GM12878 (cell line): ENCODE results near the gene MEF2C. TPM values are rescaled to one million over a fixed set of nuclear protein-coding genes. Genes with fewer than 3 reads are reported as not detected.
"Not testable (repeated sequence)": the region's sequence is repeated elsewhere in the genome, so short reads cannot be mapped to it uniquely, and the experiment has no call there.

Experiments used
- ATAC-seq: fragments of 200-7000 bp; cut with Tn5 transposase; 3 replicates; pipeline ENCODE4 v1.9.1; 2020; ENCODE audit warnings: mild to moderate bottlenecking, moderate library complexity
- BruUV-seq: library from RNA; stranded (reverse); fragments of 400-500 nt; replicated peaks from 2 replicates; lab custom pipeline; 2021; lab: Mats Ljungman, UMichigan
- CTCF ChIA-PET: fragments of 300-600 bp; sonication (Branson Sonifier 250); formaldehyde crosslinking; extraction: SDS; loops from one replicate; lab custom pipeline; 2021; ENCODE audit warnings: inconsistent platforms; lab: Yijun Ruan, JAX
- POLR2A ChIA-PET: fragments of 350-600 bp; formaldehyde crosslinking; extraction: SDS; loops from one replicate; lab custom pipeline; 2021; ENCODE audit warnings: inconsistent platforms; lab: Charles Lee
- RAD21 ChIA-PET: fragments of 300-600 bp; sonication (Branson Sonifier 250); formaldehyde crosslinking; loops from one replicate; lab custom pipeline; 2023; ENCODE audit warnings: antibody characterized with exemption; ENCODE audit not compliant: unreplicated experiment; lab: Charles Lee
- SMC1A ChIA-PET: fragments of 300-600 bp; sonication (Branson Sonifier 250); formaldehyde crosslinking; loops from one replicate; lab custom pipeline; 2023; ENCODE audit not compliant: unreplicated experiment, uncharacterized antibody; lab: Charles Lee
- DNase-seq: peaks from one replicate; pipeline ENCODE4 v3.0.0-alpha.2; 2011; ENCODE audit warnings: low read depth, low spot score
- FAIRE-seq: peaks from 3 replicates; lab custom pipeline; 2011; peaks lifted over from hg19 to GRCh38; lab: Jason Lieb, UNC
- H2AFZ ChIP-seq: 2 replicates; pipeline ENCODE4 v1.6.0; 2011; ENCODE audit warnings: low read depth, low read length, control low read depth; ENCODE audit not compliant: control insufficient read depth
- H3K27ac ChIP-seq: 2 replicates; pipeline ENCODE4 v1.5.1; 2011; ENCODE audit warnings: control low read depth; ENCODE audit not compliant: control insufficient read depth, insufficient read depth
- H3K27me3 ChIP-seq, 2 experiments: replicated peaks in 1 of 2; 2 replicates each; pipeline versions ENCODE4 v1.6.0 to v1.6.1; 2011; ENCODE audit warnings: low read length in 1 of 2; ENCODE audit not compliant: control insufficient read depth in 2 of 2, insufficient read depth in 2 of 2
- H3K36me3 ChIP-seq, 2 experiments: 2 replicates each; pipeline ENCODE4 v1.5.1; 2011; ENCODE audit warnings: low read length in 1 of 2; ENCODE audit not compliant: control insufficient read depth in 2 of 2, insufficient read depth in 2 of 2
- H3K4me1 ChIP-seq: 2 replicates; pipeline ENCODE4 v1.6.1; 2011; ENCODE audit warnings: mild to moderate bottlenecking, low read length, moderate library complexity, mixed read lengths; ENCODE audit not compliant: control insufficient read depth, insufficient read depth
- H3K4me2 ChIP-seq: 2 replicates; pipeline ENCODE4 v1.6.0; 2011; ENCODE audit warnings: control low read depth; ENCODE audit not compliant: control insufficient read depth, insufficient read depth
- H3K4me3 ChIP-seq: fragments of 200-600 bp; sonication (generic); 2 replicates; pipeline ENCODE4 v1.5.1; 2016
- H3K79me2 ChIP-seq: 2 replicates; pipeline ENCODE4 v1.6.0; 2011; ENCODE audit warnings: low read length; ENCODE audit not compliant: control insufficient read depth, insufficient read depth
- H3K9ac ChIP-seq: 2 replicates; pipeline ENCODE4 v1.8.0; 2011; ENCODE audit warnings: low read length, control low read depth, mixed read lengths; ENCODE audit not compliant: control insufficient read depth, insufficient read depth
- H3K9me3 ChIP-seq: replicated peaks from 3 replicates; pipeline ENCODE4 v1.5.1; 2011; ENCODE audit warnings: mild to moderate bottlenecking, low read length; ENCODE audit not compliant: control insufficient read depth, insufficient read depth
- H4K20me1 ChIP-seq: 2 replicates; pipeline ENCODE4 v1.6.0; 2011; ENCODE audit not compliant: control insufficient read depth, insufficient read depth
- IKZF2 ChIP-seq, 2 experiments: fragments of 450-650 bp; IDR thresholded peaks; 2 replicates each; pipeline ENCODE4 v1.6.1; 2017; ENCODE audit warnings: mild to moderate bottlenecking in 2 of 2, moderate library complexity in 2 of 2
- POLR2AphosphoS5 ChIP-seq: IDR thresholded peaks from 2 replicates; pipeline ENCODE4 v1.6.1; 2011; ENCODE audit warnings: mild to moderate bottlenecking, low read length, inconsistent platforms
- RFX5 ChIP-seq: IDR thresholded peaks from 2 replicates; pipeline ENCODE4 v1.6.1; 2011; ENCODE audit warnings: low read depth, low read length, improper control_type of control experiment
- SP1 ChIP-seq: IDR thresholded peaks from one replicate; pipeline ENCODE4 v1.6.1; 2011; ENCODE audit warnings: low read depth, low read length
- TAF1 ChIP-seq: IDR thresholded peaks from 2 replicates; pipeline ENCODE4 v1.6.1; 2011; ENCODE audit warnings: mild to moderate bottlenecking, low read depth, low read length, borderline replicate concordance
- TCF7 ChIP-seq: IDR thresholded peaks from 2 replicates; pipeline ENCODE4 v1.6.1; 2014; ENCODE audit warnings: antibody characterized with exemption, borderline replicate concordance
- WGBS: methylation state at CpG from one replicate; pipeline ENCODE4 v1.1.6; 2016; ENCODE audit warnings: low lambda C conversion rate; ENCODE audit not compliant: insufficient replicate concordance, insufficient coverage; ENCODE audit errors: missing lambda C conversion rate; 5-methylcytosine and 5-hydroxymethylcytosine counted together
- in situ Hi-C: fragments of 300-500 bp; cut with MboI; formaldehyde crosslinking; loops from 9 replicates; pipeline ENCODE4 v1.14.3; 2018; ENCODE audit warnings: mixed read lengths
- intact Hi-C: fragments of 100-400 bp; cut with micrococcal nuclease; formaldehyde crosslinking; loops from one replicate; pipeline ENCODE4 v1.14.2; 2022; ENCODE audit not compliant: unreplicated experiment
- polyA plus RNA-seq, 11 experiments: library from polyadenylated mRNA; depleted of rRNA in 4 of 11; unstranded in 6 of 11; stranded (reverse) in 5 of 11; fragments of >200 nt; fragmentation: Nextera tagmentation in 4 of 11; fragmentation: Illumina TruSeq in 1 of 11; extraction: Ambion mirVana in 4 of 11; extraction: Trizol in 1 of 11; gene quantifications; 1 replicate in 1 of 11; 2 replicates in 10 of 11; pipeline versions ENCODE4 v1.2.1 to v1.2.3, GENCODE V29; 2011 to 2016; ENCODE audit warnings: inconsistent platforms in 2 of 11, missing spikeins in 2 of 11, low read depth in 1 of 11
- total RNA-seq, 4 experiments: library from RNA; depleted of rRNA in 3 of 4; stranded (reverse); fragments of >200 nt in 3 of 4; fragmentation: Illumina TruSeq in 1 of 4; extraction: Trizol in 1 of 4; gene quantifications; 2 replicates each; pipeline versions ENCODE4 v1.2.1 to v1.2.3, GENCODE V29; 2013 to 2021

The MEF2C gene
- total and polyA plus RNA-seq, 10 of the 15 experiments (the other 5 are each of a cell fraction or from before 2014, with no cell fraction given): 104 to 225 (median 180) TPM

- POLR2A ChIA-PET: interaction anchor here (0.5 to 0.7 kb wide), 2 partner anchors 13 to 25 kb away, joined by 3 read pairs; no protein-coding TSS in a partner anchor
- RAD21 ChIA-PET: interaction anchor here (1.1 to 1.3 kb wide), 3 partner anchors 8 to 70 kb away, joined by 3 to 4 read pairs (median 3); no protein-coding TSS in a partner anchor
- Histone ChIP-seq H4K20me1 (no peaks in the 10 kb centered on the region), H3K36me3 (peaks cover 18 to 44% of the 10 kb centered on the region in 2 experiments), H3K27me3 (no peaks in the 10 kb centered on the region), H3K9me3 (peaks cover 21% of the 10 kb centered on the region), H3K27ac (no peak overlapping the region), H3K9ac (no peak overlapping the region), H3K4me2 (no peak overlapping the region), H3K4me1 (no peaks in the 10 kb centered on the region), H2AFZ (no peak overlapping the region), H3K4me3 (no peak overlapping the region), H3K79me2 (peaks cover 26% of the 10 kb centered on the region)
- ATAC-seq: no peak
- CTCF ChIA-PET: interaction anchor here (0.7 to 1.5 kb wide), 3 partner anchors 8 to 72 kb away, joined by 3 read pairs; no protein-coding TSS in a partner anchor
- SMC1A ChIA-PET: interaction anchor here (1.0 to 9.3 kb wide), 6 partner anchors 8 to 69 kb away, joined by 3 to 99 read pairs (median 6); no protein-coding TSS in a partner anchor
- peak; percentile 65 for FAIRE-seq
- intact Hi-C loops: no loop called here
- no peak for DNase-seq
- BruUV-seq: no TSS peak
- in situ Hi-C loops: no loop called here
- TF ChIP-seq TCF7 (no peak), POLR2AphosphoS5 (peak; percentile 32), SP1 (no peak), TAF1 (no peak), IKZF2 (IDR thresholded peaks at IDR 0.05) (no peak), RFX5 (no peak)
- 100% methylated on average over 2 of the region's 2 CpGs for WGBS
Observed at GRCh38 chr5:88799938-88800535, 82.9 kb downstream of the MEF2C start.

GRCh38 chr5:88798933-88799332, 84.1 kb downstream of the MEF2C start:
- BruUV-seq, H3K4me2 ChIP-seq, H2AFZ ChIP-seq, H3K27ac ChIP-seq, FAIRE-seq, intact Hi-C loops, ATAC-seq, H3K9ac ChIP-seq, H3K4me3 ChIP-seq, in situ Hi-C loops, DNase-seq, H3K4me1 ChIP-seq, H4K20me1 ChIP-seq, H3K27me3 ChIP-seq: not testable (repeated sequence)
- peaks cover 12 to 35% of the 10 kb centered on the region in 2 experiments for H3K36me3 ChIP-seq
- ChIA-PET CTCF (interaction anchor here (1.9 kb wide), 1 partner anchor 10 kb away, joined by 4 read pairs; no protein-coding TSS in a partner anchor), POLR2A (interaction anchor here (0.6 kb wide), 1 partner anchor 77 kb away, joined by 5 read pairs; no protein-coding TSS in a partner anchor), RAD21 (interaction anchor here (1.1 kb wide), 1 partner anchor 69 kb away, joined by 4 read pairs; no protein-coding TSS in a partner anchor), SMC1A (interaction anchor here (0.6 to 9.3 kb wide), 6 partner anchors 9 to 1109 kb away, joined by 3 to 99 read pairs (median 4); no protein-coding TSS in a partner anchor)
- WGBS: 97% methylated on average over 7 of the region's 7 CpGs
- peaks cover 19% of the 10 kb centered on the region for H3K9me3 ChIP-seq
- peaks cover 16% of the 10 kb centered on the region for H3K79me2 ChIP-seq
